IMR-90 (cell line): Measurements from ENCODE around the gene CACNA1D.

Experiments used
- CEBPB ChIP-seq: IDR thresholded peaks from 2 replicates; pipeline ENCODE4 v1.6.1; 2012; ENCODE audit warnings: low read depth, low read length, improper control_type of control experiment
- CTCF ChIP-seq: conservative IDR thresholded peaks from 2 replicates; pipeline ENCODE4 v1.5.1; 2012; ENCODE audit warnings: mild to moderate bottlenecking, low read depth, low read length, improper control_type of control experiment
- ELK1 ChIP-seq: fragments of 150-350 bp; IDR thresholded peaks from 2 replicates; pipeline ENCODE4 v1.6.1; 2016; ENCODE audit warnings: low read depth, mild to moderate bottlenecking, low read length, moderate library complexity, borderline replicate concordance
- MXI1 ChIP-seq: IDR thresholded peaks from 2 replicates; pipeline ENCODE4 v1.6.1; 2012; ENCODE audit warnings: low read depth, mild to moderate bottlenecking, low read length, moderate library complexity, borderline replicate concordance
- POLR2A ChIP-seq: IDR thresholded peaks from 2 replicates; pipeline ENCODE4 v1.6.1; 2012; ENCODE audit warnings: mild to moderate bottlenecking, low read depth, low read length
- RCOR1 ChIP-seq: IDR thresholded peaks from 2 replicates; pipeline ENCODE4 v1.6.1; 2012; ENCODE audit warnings: mild to moderate bottlenecking, low read length, improper control_type of control experiment; ENCODE audit not compliant: insufficient replicate concordance
- USF2 ChIP-seq: fragments of 150-350 bp; IDR thresholded peaks from 2 replicates; pipeline ENCODE4 v1.6.1; 2017; ENCODE audit warnings: mild to moderate bottlenecking, antibody characterized with exemption, low read length, low read depth

- TF ChIP-seq CTCF = no peak
- no peak for TF ChIP-seq RCOR1
- no peak for TF ChIP-seq USF2
- TF ChIP-seq POLR2A = no peak
- TF ChIP-seq CEBPB = no peak
- no peak for TF ChIP-seq MXI1
- TF ChIP-seq ELK1 = no peak
Measured at GRCh38 chr3:53820756-53821580, 326.6 kb downstream of the CACNA1D start.
